BE2C (cell line): ENCODE results near the gene COL4A4.

Experiments used
- DNase-seq: peaks from one replicate; pipeline ENCODE4 v3.0.0-alpha.2; 2020
- H3K27me3 ChIP-seq: fragments of 250-450 bp; sonication (Bioruptor Pico); 2 replicates; pipeline ENCODE4 v1.5.1; 2020; ENCODE audit warnings: mild to moderate bottlenecking
- H3K36me3 ChIP-seq: fragments of 250-450 bp; sonication (Bioruptor Pico); 2 replicates; pipeline ENCODE4 v1.5.1; 2020; ENCODE audit warnings: mild to moderate bottlenecking
- H3K4me1 ChIP-seq: fragments of 250-450 bp; sonication (Bioruptor Pico); 2 replicates; pipeline ENCODE4 v1.5.1; 2020
- H3K4me3 ChIP-seq: 2 replicates; pipeline ENCODE4 v1.5.1; 2011; ENCODE audit warnings: low read depth, low read length
- H3K9me3 ChIP-seq: fragments of 250-450 bp; sonication (Bioruptor Pico); 2 replicates; pipeline ENCODE4 v1.5.1; 2020
- TF ChIP-seq, protein P1 (sequence below): IDR thresholded peaks from 2 replicates; pipeline ENCODE4 v1.5.1; 2012; ENCODE audit warnings: mild to moderate bottlenecking, low read depth, low read length

COL4A4 gene

DNA sequence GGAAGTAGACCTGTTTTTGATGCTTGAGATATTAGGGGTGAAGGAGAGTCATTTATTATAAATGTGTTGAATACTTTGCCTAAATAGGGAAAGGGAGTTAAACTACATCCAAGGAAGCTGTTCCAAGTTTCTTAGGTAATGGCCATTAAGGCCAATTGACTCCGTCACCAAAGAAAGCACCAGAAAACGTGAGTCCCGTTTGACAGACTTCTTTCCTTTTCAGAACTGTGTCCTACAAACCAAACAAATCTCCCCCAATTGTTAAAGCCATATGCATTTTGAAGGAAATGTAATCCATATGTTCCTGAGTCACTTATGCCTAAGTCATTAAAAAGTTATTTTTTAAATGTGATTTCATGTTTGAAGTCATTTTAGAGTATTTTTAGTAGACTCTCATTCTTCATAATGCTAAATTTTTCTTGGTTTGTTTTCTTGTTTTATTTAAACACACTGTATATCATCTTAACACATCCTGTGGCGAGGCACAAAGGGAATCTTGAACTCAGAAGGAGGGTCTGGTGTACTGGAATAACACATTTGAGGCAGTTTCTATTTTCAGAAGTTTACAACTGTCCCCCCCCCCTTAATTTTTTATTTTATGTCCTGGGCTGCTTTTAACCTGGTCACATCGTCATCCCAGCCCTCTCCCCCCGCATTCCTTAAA lies 194.5 kb downstream of the COL4A4 start:
- Histone ChIP-seq H3K27me3 (no peaks in the 10 kb centered on the region), H3K9me3 (no peaks in the 10 kb centered on the region), H3K4me3 (no peak overlapping the region), H3K36me3 (no peaks in the 10 kb centered on the region), H3K4me1 (no peaks in the 10 kb centered on the region)
- TF ChIP-seq, protein P1, sequence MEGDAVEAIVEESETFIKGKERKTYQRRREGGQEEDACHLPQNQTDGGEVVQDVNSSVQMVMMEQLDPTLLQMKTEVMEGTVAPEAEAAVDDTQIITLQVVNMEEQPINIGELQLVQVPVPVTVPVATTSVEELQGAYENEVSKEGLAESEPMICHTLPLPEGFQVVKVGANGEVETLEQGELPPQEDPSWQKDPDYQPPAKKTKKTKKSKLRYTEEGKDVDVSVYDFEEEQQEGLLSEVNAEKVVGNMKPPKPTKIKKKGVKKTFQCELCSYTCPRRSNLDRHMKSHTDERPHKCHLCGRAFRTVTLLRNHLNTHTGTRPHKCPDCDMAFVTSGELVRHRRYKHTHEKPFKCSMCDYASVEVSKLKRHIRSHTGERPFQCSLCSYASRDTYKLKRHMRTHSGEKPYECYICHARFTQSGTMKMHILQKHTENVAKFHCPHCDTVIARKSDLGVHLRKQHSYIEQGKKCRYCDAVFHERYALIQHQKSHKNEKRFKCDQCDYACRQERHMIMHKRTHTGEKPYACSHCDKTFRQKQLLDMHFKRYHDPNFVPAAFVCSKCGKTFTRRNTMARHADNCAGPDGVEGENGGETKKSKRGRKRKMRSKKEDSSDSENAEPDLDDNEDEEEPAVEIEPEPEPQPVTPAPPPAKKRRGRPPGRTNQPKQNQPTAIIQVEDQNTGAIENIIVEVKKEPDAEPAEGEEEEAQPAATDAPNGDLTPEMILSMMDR: no peak
- no peak for DNase-seq

DNA sequence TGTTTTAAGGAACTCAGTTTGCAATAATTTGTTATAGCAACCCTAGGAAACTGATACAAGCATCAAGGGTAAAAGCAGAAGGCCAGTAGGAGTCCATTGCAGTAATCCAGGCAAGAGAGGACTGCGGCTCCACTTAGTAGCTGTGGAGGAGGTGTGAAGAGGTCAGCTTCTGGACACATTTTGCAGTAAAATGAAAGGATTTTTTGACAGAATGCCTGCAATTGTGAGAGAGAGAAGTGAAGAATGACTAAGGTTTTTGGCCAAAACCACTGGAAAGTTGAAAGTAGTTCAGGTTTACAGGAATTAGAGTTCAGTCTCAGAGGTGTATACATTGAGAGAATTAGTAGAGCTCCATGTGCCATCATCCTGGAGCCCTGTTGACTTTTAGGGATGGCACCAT lies 198.6 kb downstream of the COL4A4 start:
- H3K36me3 ChIP-seq: no peaks in the 10 kb centered on the region

DNA sequence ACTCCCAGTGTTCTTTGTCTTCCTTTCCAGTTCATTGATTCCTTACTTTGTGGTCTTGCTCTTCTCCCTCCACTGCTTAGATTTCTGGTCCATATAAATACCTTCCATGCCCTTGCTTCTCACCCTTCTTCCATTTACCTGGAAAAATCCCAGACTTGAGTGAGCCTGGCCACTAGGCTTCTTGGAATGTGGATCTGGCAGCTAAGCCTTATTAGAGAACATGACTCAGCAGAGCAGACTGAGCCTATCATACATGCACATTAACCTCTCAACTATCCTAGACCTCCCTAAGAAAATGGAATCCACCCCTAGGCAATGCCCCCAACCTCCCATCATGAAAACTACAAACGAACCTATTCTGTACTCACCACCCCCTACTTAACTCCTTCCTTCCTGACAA lies 200.5 kb downstream of the COL4A4 start:
- Histone ChIP-seq H3K4me3 (no peak overlapping the region), H3K36me3 (no peaks in the 10 kb centered on the region), H3K27me3 (no peaks in the 10 kb centered on the region), H3K9me3 (no peaks in the 10 kb centered on the region), H3K4me1 (no peaks in the 10 kb centered on the region)
- no peak for DNase-seq
- TF ChIP-seq, protein P1: no peak

More for the DNA sequence above, 198.6 kb downstream of the COL4A4 start:
- H3K27me3 ChIP-seq: no peaks in the 10 kb centered on the region
- no peaks in the 10 kb centered on the region for H3K9me3 ChIP-seq
- H3K4me3 ChIP-seq: no peak overlapping the region
- DNase-seq: no peak
- H3K4me1 ChIP-seq: no peaks in the 10 kb centered on the region
- TF ChIP-seq, protein P1: no peak

DNA sequence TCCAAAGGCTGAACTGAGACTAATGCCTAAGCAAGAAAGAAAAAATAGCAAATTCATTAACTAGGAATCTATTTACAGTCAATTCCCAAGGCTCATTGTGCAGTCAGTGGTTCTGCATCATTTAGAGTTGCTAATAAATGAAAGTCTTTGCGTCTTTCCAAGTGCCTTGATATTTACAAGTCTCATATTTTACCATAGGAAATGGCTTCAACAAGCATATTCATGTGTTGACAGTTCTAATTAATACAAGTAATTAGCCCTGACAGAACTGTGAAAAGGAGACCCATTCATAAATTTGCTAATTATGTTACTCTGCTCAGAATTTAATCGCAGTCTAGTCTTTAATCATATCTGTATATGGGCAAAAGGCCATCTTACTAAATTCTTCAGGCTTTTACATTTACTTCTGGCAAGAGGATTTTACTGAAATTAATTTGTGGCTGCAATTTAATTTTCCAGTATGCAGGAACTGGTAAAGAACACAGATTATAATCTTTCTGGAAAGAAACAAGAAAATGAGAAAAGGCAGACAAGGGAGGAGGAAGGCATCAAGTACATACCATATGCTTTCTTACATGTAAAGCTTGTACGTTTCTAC lies 201.7 kb downstream of the COL4A4 start:
- Histone ChIP-seq H3K27me3 (no peaks in the 10 kb centered on the region), H3K4me3 (no peak overlapping the region), H3K36me3 (no peaks in the 10 kb centered on the region), H3K4me1 (no peaks in the 10 kb centered on the region), H3K9me3 (no peaks in the 10 kb centered on the region)
- DNase-seq: no peak
- TF ChIP-seq, protein P1: no peak

DNA sequence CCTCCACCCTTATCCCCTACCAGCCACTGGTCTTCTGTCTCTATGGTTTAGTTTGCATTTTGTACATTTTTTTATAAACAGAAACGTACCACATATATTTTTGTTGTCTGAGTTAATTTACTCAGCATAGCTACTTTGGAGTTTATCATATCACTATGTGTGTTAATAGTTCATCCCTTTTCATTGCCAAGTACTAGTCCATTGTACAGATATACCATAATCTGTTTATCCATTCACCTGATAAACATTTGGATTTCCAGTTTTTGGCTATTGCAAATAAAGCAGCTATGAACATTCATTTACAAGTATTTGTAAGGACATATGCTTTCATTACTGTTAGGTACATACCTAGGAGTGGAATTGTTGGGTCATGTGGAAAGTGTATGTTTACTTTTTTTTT lies 204.6 kb downstream of the COL4A4 start:
- Histone ChIP-seq H3K36me3 (no peaks in the 10 kb centered on the region), H3K27me3 (no peaks in the 10 kb centered on the region), H3K9me3 (no peaks in the 10 kb centered on the region), H3K4me1 (no peaks in the 10 kb centered on the region), H3K4me3 (no peak overlapping the region)
- DNase-seq: no peak
- TF ChIP-seq, protein P1: no peak

DNA sequence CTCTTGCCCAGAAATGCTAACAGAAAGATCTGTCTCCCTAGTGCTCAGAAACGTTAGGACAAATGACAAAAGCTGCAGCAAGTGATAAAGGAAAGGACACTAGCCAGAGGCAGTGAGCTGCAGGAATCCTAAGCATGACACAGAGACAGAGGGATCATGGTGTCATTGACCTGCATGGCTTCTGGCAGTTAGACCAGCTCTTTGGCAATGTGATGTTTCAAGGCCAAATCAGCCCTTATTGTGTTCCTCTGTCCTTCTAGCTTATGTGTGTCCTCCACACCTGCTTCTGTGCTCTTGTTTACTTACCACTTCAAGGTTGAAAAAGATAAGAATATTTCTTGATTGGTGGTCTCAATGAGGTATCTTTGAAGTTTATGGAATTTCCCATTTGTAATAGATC lies 207.3 kb downstream of the COL4A4 start:
- Histone ChIP-seq H3K4me1 (no peaks in the 10 kb centered on the region), H3K9me3 (no peaks in the 10 kb centered on the region), H3K36me3 (no peaks in the 10 kb centered on the region), H3K4me3 (no peak overlapping the region), H3K27me3 (no peaks in the 10 kb centered on the region)
- no peak for DNase-seq
- TF ChIP-seq, protein P1: no peak
